ENCODE measurements around the gene BYSL. TPM values are rescaled to one million over a fixed set of nuclear protein-coding genes. Genes with fewer than 3 reads are reported as not detected.

BYSL gene
- polyA plus RNA-seq, 1 of the 3 experiments (the other 2 are of a cell fraction), result 56.0 TPM

- Histone ChIP-seq H3K9me3 (no peaks in the 10 kb centered on the region), H3K4me2 (no peak overlapping the region), H3K79me2 (ENCODE audit: insufficient read depth) (no peaks in the 10 kb centered on the region), H3F3A (replicated peaks; ENCODE audit: insufficient read depth) (no peaks in the 10 kb centered on the region), H3K4me1 (ENCODE audit: control insufficient read depth in 1 of 2, insufficient read depth in 2 of 2, low read depth in 1 of 2, low read length in 1 of 2) (no peaks in the 10 kb centered on the region), H3K36me3 (replicated peaks in 1 of 2; ENCODE audit: control insufficient read depth in 1 of 2, insufficient read depth in 2 of 2, low read length in 1 of 2) (peaks cover 0 to 11% of the 10 kb centered on the region in 2 experiments), H3K9ac (no peak overlapping the region), H3K27me3 (ENCODE audit: insufficient read depth) (no peaks in the 10 kb centered on the region), H3K4me3 (ENCODE audit: low read depth in 2 of 2, low read length in 1 of 2) (no peak overlapping the region), H4K20me1 (ENCODE audit: insufficient read depth) (no peaks in the 10 kb centered on the region), H3K27ac (ENCODE audit: low read depth in 2 of 2, low read length in 1 of 2) (no peak overlapping the region), H3K9me2 (no peaks in the 10 kb centered on the region), H2AFZ (ENCODE audit: low read depth) (no peak overlapping the region)
- TF ChIP-seq EP300 (IDR thresholded peaks at IDR 0.05; ENCODE audit: borderline replicate concordance in 1 of 2, low read depth in 1 of 2, low read length in 1 of 2) (no peak), MEF2A (IDR thresholded peaks at IDR 0.05; ENCODE audit: borderline replicate concordance, low read depth) (no peak), RAD21 (IDR thresholded peaks at IDR 0.05; ENCODE audit: low read length) (no peak), FOXJ3 (CRISPR knock-in tag; IDR thresholded peaks at IDR 0.05) (no peak), FOSL2 (IDR thresholded peaks at IDR 0.05; ENCODE audit: borderline replicate concordance, low read depth) (no peak), CHD2 (IDR thresholded peaks at IDR 0.05; ENCODE audit: low read length, partially characterized antibody) (no peak), TCF12 (IDR thresholded peaks at IDR 0.05) (no peak), NFIC (IDR thresholded peaks at IDR 0.05; ENCODE audit: borderline replicate concordance) (no peak), RXRA (IDR thresholded peaks at IDR 0.05; ENCODE audit: borderline replicate concordance, low read depth) (no peak), TEAD4 (IDR thresholded peaks at IDR 0.05; ENCODE audit: borderline replicate concordance, insufficient read depth) (no peak), GATA2 (CRISPR knock-in tag; IDR thresholded peaks at IDR 0.05) (no peak), MXI1 (IDR thresholded peaks at IDR 0.05; ENCODE audit: low read depth, low read length) (no peak)
- TF ChIP-seq, protein P1, sequence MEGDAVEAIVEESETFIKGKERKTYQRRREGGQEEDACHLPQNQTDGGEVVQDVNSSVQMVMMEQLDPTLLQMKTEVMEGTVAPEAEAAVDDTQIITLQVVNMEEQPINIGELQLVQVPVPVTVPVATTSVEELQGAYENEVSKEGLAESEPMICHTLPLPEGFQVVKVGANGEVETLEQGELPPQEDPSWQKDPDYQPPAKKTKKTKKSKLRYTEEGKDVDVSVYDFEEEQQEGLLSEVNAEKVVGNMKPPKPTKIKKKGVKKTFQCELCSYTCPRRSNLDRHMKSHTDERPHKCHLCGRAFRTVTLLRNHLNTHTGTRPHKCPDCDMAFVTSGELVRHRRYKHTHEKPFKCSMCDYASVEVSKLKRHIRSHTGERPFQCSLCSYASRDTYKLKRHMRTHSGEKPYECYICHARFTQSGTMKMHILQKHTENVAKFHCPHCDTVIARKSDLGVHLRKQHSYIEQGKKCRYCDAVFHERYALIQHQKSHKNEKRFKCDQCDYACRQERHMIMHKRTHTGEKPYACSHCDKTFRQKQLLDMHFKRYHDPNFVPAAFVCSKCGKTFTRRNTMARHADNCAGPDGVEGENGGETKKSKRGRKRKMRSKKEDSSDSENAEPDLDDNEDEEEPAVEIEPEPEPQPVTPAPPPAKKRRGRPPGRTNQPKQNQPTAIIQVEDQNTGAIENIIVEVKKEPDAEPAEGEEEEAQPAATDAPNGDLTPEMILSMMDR (IDR thresholded peaks at IDR 0.05), result no peak
- TF ChIP-seq, protein P2, sequence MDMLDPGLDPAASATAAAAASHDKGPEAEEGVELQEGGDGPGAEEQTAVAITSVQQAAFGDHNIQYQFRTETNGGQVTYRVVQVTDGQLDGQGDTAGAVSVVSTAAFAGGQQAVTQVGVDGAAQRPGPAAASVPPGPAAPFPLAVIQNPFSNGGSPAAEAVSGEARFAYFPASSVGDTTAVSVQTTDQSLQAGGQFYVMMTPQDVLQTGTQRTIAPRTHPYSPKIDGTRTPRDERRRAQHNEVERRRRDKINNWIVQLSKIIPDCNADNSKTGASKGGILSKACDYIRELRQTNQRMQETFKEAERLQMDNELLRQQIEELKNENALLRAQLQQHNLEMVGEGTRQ (IDR thresholded peaks at IDR 0.05; ENCODE audit: borderline replicate concordance, low read depth, low read length), result no peak
- TF ChIP-seq, protein P3, sequence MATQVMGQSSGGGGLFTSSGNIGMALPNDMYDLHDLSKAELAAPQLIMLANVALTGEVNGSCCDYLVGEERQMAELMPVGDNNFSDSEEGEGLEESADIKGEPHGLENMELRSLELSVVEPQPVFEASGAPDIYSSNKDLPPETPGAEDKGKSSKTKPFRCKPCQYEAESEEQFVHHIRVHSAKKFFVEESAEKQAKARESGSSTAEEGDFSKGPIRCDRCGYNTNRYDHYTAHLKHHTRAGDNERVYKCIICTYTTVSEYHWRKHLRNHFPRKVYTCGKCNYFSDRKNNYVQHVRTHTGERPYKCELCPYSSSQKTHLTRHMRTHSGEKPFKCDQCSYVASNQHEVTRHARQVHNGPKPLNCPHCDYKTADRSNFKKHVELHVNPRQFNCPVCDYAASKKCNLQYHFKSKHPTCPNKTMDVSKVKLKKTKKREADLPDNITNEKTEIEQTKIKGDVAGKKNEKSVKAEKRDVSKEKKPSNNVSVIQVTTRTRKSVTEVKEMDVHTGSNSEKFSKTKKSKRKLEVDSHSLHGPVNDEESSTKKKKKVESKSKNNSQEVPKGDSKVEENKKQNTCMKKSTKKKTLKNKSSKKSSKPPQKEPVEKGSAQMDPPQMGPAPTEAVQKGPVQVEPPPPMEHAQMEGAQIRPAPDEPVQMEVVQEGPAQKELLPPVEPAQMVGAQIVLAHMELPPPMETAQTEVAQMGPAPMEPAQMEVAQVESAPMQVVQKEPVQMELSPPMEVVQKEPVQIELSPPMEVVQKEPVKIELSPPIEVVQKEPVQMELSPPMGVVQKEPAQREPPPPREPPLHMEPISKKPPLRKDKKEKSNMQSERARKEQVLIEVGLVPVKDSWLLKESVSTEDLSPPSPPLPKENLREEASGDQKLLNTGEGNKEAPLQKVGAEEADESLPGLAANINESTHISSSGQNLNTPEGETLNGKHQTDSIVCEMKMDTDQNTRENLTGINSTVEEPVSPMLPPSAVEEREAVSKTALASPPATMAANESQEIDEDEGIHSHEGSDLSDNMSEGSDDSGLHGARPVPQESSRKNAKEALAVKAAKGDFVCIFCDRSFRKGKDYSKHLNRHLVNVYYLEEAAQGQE (IDR thresholded peaks at IDR 0.05; ENCODE audit: low read depth, low read length), result no peak
- TF ChIP-seq, protein P4, sequence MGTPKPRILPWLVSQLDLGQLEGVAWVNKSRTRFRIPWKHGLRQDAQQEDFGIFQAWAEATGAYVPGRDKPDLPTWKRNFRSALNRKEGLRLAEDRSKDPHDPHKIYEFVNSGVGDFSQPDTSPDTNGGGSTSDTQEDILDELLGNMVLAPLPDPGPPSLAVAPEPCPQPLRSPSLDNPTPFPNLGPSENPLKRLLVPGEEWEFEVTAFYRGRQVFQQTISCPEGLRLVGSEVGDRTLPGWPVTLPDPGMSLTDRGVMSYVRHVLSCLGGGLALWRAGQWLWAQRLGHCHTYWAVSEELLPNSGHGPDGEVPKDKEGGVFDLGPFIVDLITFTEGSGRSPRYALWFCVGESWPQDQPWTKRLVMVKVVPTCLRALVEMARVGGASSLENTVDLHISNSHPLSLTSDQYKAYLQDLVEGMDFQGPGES (IDR thresholded peaks at IDR 0.05; ENCODE audit: low read depth, low read length), result no peak
- whole genome bisulfite sequencing (ENCODE audit: low lambda C conversion rate), result 98% methylated on average over 13 of the region's 13 CpGs
- ChIA-PET CTCF (interaction anchor here (1.0 kb wide), 1 partner anchor 49 kb away, joined by 3 read pairs; the partner anchor contains the start of genes BYSL and MED20), POLR2A (no interaction called here)
- DNase-seq, result no peak
These were observed 49.2 kb upstream of the BYSL start for GRCh38 chr6:41872147-41872546.

Data from SK-N-SH (cell line).